ENCODE data around the gene ATG2A.

The ATG2A gene

DNA sequence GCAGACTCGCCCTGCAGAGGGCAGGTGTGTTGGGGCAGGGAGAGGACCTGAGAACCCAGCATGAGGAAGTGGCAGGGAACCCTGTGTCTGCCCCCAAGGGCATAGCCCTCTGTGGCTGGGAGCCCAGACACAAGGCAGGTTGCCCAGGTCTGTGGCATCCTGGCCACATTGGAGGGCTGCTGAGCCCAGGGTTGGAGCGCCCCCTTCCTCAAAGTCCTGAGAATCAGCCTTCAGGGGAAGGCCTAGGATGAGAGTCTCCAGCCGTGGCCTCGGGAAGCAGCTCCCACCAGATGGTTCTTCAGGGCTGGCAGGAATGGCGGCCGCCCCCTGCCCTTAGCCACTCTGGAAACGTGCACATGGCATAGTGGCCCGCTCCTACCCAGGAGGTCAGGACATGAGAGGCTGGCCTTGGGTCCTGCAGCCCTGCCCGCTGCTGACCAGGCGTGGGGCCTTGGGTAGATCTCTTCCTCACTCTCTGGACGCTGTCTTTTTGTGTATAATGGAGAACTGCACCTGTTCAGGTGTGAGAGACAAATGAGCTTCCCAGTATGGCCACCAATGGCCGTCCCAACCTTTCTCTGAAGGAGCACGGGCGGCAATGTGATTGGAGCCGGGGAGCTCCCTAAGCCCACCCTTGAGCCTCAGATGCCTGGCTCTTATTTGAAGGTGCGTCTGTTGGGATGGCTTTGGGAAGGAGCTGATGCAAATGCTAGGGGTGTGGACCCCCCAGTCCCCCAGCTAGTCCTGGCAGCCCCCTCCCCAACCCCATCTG lies 68.0 kb downstream of the ATG2A start:
- peak overlapping the region; percentile 7; the same call in 1 of the 2 replicates for H3K27ac ChIP-seq
- TF ChIP-seq, protein P1, sequence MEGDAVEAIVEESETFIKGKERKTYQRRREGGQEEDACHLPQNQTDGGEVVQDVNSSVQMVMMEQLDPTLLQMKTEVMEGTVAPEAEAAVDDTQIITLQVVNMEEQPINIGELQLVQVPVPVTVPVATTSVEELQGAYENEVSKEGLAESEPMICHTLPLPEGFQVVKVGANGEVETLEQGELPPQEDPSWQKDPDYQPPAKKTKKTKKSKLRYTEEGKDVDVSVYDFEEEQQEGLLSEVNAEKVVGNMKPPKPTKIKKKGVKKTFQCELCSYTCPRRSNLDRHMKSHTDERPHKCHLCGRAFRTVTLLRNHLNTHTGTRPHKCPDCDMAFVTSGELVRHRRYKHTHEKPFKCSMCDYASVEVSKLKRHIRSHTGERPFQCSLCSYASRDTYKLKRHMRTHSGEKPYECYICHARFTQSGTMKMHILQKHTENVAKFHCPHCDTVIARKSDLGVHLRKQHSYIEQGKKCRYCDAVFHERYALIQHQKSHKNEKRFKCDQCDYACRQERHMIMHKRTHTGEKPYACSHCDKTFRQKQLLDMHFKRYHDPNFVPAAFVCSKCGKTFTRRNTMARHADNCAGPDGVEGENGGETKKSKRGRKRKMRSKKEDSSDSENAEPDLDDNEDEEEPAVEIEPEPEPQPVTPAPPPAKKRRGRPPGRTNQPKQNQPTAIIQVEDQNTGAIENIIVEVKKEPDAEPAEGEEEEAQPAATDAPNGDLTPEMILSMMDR (conservative IDR thresholded peaks at IDR 0.05), result 0 out of 2 replicates have a peak, but pooled peaks have one; percentile 8

DNA sequence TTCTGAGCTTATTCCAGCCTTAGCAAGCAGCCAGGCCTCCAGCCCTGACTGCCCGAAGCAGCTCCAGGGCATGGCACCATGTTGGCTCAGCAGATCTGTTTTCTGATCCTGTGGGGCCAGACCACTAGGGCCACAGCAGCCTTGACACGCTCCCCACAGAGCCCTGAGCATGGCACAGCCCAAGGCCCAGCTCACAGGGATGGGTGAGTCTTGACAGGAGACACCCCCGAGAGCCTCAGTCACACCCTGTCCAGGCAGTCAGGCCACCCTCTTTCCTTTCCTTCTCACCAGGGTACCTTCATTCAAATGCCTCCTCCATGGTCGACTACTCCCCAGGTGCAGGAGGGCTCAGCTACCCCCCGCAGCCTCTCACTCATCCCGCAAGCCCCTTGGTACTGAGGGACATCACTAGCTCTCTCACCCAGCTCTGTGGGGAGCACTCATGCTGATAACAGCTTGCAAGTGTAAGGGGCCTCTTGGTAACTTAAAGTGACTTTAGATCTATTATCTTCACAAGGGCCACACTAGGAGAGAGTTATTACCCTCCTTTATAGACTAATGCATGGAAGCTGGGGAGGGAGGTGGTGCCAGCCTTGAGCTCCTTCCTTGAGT lies 68.7 kb downstream of the ATG2A start:
- TF ChIP-seq, protein P1 (conservative IDR thresholded peaks at IDR 0.05), result no peak
- H3K27ac ChIP-seq, result peak overlapping the region; percentile 88; the same call in 1 of the 2 replicates

DNA sequence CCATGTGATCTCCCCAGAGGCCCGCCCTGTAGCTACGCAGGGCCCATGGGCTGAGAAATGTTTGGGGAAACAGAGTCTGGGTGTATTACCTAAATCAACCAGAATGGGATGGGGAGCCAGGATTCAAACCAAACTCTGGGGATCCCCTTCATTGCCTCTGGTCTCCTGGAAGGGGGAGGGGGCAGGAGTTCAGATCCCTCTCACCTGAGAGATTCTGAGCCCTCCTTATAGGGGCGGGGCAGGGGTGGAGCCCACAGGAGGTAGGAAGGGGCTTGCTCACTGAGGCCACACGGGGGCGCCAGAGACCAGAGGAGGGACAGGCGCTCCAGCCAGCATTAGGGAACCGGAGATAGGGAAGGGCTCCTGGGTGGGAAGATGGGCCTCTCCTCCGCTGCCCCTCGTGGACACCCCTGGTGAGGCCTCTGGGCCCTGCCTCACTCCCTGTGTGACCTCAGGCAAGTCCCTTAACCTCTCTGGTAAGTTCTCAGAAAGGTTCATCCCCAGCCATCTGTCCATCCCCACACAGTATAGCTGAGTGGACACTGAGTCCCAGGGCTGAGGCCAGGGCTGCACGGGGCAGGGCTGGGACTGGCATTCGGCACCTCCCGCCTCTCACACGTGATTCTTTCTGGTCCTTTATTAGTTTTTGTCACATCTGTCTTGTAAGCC lies 69.9 kb downstream of the ATG2A start:
- peak overlapping the region; percentile 88 for H3K27ac ChIP-seq
- TF ChIP-seq, protein P1 (conservative IDR thresholded peaks at IDR 0.05), result peak; percentile 100

DNA sequence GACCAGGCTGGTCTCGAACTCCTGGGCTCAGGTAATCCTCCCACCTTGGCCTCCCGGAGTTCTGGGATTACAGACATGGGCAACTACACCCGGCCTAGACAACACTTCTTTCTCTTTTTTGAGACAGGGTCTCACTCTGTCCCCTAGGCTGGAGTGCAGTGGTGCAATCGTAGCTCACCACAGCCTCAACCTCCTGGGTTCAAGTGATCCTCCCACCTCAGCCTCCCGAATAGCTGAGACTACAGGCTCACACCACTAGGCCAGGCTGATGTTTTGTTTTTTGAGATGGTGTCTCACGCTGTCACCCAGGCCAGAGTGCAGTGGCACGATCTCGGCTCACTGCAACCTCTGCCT lies 71.3 kb downstream of the ATG2A start:
- H3K27ac ChIP-seq, result peak overlapping the region; percentile 88

DNA sequence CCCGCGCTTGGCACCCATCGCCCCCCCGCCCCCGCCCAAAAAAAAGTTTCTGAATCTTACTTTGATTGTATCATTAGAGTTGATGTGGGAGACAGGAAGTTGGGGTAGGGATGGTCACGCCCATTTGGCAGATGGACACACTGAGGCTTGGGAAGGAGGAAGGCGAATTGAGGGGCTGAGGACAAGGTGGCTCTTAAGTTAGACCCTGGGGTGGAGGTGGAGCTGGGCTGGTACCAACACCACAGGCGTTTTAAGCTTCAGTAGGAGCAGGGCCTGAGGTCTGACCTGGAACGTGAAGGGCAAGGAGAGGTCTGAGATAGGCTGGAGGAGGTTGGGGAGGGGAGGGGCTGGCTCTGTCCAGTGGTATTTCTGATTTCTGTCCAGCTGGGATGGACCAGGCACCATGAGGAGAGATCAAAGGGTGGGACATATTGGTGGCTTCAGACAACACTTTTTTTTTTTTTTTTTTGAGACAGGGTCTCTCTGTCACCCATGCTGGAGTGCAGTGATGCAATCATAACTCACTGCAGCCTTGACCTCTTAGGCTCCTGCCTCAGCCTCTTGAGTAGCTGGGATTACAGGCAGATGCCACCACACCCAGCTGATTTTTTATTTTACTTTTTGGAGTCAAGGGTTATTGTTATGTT lies 71.8 kb downstream of the ATG2A start:
- peak overlapping the region; percentile 88 for H3K27ac ChIP-seq
- TF ChIP-seq, protein P1 (conservative IDR thresholded peaks at IDR 0.05), result no peak

All from VCaP (cell line).